GM19025 (cell line): ENCODE results near the gene TPRN.

Experiments
- ATAC-seq: cut with Tn5 transposase; IDR thresholded peaks from one replicate; pipeline ENCODE4 v1.9.1; 2021; ENCODE audit warnings: mild to moderate bottlenecking, low read depth, moderate library complexity; ENCODE audit not compliant: unreplicated experiment

TPRN gene

DNA sequence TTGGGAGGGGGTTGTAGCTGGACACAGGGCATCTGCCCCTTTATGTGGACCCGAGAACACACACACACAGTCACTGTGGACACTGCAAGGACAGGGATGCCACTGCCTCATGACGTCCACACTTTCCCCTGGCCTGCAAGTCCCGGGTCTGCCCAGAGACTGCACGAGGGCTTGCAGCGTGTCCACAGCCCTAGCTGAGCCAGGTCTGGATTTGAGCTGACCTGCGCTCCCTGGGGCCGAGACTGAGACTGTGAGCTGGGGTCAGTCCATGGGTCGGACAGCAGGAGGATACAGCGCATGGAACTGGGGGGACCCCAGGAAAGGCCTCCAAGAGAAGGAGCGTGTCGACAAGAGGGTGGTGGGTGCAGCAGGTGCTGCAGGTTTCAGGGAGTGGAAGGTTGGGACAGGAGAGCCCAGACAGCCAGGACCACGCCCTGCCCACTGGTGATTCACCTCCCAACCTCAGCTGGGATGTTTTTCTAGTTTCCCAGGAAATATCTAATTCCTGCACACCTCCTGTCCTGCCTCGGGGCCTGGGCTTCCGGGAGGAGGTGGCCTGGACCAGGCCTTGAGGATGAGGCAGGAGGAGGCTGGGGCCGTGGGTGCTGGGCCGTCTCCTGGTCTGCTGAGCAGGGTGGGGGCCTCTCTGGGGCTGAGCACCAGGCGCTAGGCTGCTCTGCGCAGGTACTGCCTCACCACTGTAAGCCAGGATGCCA is 26.0 kb upstream of the TPRN start:
- no peak for ATAC-seq

DNA sequence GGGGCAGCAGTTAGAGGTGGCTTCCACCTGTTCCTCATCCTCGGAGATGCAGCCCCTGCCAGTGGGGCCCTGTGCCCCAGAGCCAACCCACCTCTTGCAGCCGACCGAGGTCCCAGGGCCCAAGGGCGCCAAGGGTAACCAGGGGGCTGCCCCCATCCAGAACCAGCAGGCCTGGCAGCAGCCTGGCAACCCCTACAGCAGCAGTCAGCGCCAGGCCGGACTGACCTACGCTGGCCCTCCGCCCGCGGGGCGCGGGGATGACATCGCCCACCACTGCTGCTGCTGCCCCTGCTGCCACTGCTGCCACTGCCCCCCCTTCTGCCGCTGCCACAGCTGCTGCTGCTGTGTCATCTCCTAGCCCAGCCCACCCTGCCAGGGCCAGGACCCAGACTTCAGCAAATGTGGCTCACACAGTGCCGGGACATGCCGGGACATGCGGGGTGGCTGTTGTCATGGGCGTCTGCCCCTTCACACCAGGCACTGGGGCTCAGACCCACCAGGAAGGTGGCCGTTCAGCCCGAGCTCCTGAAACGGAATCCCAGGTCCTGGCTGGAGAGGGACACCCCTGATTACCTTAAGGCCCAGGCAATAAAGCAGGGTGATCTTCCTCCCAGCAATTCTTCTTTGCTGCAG is 25.3 kb upstream of the TPRN start:
- ATAC-seq = no peak

DNA sequence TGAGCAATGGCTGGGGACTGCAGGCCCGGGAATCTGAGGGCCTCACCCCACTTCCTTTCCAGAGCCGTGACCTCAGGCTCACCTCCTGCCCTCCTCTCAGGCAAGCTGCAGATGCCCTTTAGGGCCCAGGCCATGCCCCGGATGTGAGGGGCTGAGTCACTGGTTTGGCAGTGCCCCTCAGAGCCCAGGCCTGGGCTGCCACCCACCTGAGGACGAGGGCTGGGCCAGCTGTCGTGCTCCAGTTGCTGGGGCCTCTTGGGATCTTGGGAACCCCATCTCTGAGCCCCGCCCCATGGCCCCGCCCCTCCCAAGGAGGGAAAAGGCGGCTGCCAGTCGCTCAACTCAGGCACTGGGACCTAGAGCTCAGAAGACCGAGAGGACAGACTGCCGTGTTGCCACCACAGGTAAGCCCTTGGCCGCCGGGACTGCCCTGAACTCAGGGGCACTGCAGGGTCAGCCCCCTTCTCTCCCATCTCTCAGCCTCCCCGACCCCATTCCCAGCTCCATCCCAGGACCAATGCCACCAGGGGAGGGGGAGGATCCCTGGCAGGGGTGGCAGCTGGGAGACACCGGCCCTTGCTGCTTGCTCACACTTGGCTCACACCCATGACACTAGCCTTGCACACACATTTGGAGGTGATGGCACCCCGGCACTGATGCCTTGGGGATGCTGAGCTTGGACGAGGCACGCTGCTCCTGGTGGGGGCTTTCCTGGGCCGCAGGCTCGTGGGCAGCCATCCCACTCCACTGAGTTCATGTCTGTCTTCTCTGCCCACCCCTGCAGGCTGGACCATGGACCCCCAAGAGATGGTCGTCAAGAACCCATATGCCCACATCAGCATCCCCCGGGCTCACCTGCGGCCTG is 24.5 kb upstream of the TPRN start, which contains the start of gene CYSRT1:
Gene CYSRT1 (plus strand): TSS at position 345 of the 865 bp plus-strand sequence. CDS start 448 bp downstream, at position 793.
- no peak for ATAC-seq

DNA sequence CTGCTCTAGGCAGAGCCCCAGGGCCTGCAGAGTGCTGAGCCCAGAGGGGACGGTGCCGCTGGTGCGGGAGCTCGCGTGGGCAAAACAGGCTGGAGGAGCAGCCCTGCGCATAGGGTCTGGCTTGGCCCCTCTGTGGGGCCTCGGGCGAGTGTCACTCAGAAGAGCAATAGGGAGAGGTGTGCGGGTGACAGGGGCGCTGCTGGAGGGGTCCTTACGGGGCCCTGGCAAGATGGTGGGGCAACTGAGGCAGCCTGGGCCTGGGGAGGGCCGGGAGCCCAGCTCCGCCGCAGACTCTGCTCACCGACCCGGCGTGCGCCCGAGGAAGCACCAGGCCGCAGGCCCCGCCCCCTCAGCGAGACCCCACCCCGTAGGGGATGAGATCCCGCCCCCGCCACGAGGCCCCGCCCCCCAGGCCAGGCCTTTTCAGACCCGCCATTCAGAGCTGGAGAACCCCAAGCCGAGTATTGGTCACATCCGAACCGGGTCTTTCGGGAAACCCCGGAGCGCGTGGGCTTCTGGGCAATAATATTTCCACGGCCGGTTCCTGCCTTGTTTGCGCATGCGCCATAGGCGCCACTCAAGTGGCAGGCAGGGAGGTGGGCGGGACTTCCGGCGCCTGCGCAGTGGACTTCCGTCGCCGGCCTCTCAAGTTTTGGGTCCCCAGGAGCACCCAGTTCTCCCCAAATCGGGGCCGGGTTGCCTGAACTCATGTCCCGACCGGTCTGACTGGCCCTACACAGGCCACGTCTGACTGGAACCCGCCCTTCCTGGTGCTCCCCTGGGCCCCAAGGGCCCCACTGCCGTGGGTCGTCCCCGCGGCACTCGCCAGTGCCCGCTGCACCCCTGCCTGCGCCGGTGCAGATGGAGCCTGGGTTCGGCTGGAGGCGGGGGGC is 22.8 kb upstream of the TPRN start:
- ATAC-seq = peak; percentile 69

DNA sequence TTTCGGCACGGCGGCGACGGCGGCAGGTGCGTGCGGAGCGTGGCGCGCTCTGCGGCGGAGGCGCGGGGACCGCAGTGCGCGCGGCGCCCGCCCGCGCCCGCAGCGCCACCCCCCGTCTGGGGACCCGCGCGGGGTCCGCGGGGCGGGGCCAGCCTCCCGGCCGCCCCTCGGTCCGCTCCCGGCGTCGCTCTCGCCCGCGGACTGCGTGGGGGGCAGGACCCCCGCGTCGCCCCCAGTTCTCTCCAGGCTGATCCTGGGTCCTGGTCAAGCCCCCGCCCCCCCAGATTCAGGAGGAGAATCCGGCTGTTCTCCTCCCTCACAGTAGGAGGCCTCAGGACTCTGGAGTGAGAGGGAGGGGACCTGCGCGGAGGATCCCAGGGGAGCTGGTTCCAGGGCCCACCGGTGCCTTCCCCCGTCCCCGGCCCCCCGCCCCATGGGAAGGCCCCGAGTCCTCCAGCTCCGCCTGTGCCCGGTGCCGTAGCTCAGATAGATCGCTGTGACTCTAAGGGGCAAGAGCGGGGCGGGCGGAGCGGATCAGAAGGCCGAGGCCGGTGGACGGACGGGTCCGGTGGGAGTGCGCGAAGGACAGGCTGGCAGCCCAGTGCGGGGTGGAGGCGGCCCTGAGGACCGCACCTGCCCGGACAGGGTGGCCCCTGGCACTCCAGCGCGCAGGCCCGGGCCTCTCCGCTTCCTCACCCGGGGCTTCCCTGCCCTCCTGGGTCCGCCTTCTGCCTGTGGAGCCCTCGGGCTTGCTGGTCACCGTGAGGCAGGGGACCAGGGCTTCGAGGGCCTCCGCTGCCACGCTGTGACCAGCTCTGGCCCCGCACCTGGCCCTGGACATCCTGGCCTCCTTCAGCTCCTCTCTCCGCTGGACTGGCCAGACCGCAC is 21.9 kb upstream of the TPRN start, which contains the start of gene RNF208:
Gene RNF208 (minus strand): TSS at position 51 of the 888 bp plus-strand sequence. CDS start 1,028 bp downstream, outside the sequence.
- no peak for ATAC-seq

DNA sequence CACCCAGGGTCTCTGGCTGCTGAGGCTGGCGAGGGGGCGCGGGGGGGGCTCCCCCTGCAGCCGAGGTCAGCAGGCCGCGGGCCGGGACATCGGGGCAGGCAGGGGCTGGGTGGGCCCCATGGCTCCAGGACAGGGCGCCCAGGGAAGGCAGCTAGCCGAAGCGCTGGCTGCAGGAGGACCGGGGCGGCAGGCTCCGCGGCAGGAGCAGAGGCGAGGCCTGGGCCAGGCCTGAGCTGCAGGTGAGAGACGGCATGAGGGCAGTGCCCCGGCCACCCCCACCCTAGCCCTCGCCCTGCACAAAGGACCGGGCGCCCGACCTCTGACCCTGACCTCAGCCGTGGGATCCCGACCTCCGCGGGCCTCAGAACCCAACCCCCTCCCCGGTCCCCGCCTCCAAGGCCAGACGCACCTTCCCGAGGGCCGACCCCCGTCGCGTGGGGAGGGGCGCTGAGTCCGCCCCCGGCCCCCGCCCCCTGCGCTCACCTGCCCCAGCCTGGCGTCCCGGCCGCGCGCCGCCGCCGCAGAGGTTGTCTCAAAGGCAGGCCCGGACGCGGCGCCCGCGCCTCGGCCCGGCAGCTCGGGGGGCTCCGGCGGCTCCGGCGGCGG is 21.1 kb upstream of the TPRN start:
- ATAC-seq = no peak

DNA sequence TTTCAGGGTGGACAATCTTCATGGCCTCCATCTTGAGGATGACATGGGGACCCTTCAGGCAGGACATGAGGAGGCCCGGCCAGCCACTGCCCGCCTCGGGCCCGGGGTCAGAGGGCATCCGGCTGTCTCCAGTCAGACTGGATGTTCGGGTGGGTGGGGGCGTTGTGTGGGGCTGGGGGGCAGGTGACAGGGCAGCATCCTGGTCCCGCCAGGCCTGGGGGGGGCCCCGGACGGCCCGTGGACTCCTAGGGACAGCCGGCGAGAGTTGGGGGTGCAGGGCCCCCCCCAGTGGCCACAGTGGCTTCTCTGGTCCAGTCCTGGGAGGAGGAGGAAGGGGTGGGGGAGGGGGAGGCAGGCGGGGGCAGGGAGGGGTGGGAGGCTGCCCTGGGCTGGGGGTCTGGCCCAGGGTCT is 20.6 kb upstream of the TPRN start:
- ATAC-seq = no peak

DNA sequence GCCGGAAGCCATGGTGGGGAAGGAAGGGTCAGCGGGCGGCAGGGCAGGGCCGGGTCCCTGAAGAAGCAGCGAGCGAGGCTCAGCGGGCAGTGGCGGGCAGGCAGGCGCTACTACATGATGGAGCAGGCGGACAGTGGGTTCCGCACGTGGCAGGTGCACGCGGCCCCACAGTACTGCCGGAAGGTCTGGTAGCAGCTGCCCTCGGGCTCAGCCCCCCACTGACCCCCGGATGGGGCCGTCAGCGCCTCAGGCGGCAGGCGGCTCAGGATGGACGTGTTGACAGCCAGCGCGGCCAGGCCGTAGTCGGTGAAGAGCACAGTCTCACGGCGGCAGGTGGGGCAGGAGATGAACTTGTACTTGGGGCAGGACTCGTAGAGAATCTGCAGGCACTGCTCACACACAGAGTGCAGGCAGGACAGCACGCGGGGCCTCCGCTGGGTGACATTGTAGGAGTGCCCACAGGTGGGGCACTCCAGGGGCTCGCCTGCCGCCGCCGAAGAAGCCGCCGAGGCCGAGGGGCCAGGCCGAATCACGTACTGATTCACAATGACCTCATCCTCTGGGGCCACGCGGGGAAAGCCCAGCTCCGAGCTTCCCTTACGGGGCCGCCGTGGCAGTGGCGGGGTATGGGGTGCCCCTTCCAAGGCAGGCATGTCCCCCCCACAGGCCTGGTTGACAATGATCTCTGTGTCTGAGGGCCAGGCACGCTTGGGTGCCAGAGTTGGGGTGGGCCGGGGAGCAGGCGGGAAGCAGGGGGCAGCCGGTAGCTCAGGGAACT is 20.0 kb upstream of the TPRN start:
- no peak for ATAC-seq

DNA sequence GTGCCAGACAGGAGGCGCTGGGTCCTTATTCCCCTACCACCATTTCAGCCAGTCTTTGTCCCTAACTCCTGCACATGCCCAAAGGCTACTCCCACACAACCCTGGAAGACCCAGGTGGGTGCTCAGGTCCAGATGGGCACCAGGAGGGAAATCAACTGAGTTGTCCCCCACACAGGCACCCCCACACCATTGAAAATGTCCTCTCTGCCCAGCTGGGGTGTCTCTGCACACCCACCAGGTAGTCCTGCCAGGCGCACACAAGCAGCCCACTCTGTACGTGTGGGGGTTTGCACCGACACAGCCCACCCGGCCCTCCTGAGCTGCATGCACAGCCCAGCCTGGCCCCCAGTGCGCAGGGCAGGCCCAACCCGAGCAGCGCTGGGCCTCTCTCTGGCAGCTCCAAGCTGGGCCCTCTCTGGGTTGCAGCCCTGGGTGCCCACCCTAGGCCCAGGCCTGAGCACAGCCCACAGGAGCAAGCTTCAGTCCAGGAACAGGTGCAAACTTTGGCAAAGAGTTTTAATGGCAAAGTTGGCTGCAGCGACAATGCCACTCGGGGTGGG is 19.3 kb upstream of the TPRN start:
- ATAC-seq = no peak

DNA sequence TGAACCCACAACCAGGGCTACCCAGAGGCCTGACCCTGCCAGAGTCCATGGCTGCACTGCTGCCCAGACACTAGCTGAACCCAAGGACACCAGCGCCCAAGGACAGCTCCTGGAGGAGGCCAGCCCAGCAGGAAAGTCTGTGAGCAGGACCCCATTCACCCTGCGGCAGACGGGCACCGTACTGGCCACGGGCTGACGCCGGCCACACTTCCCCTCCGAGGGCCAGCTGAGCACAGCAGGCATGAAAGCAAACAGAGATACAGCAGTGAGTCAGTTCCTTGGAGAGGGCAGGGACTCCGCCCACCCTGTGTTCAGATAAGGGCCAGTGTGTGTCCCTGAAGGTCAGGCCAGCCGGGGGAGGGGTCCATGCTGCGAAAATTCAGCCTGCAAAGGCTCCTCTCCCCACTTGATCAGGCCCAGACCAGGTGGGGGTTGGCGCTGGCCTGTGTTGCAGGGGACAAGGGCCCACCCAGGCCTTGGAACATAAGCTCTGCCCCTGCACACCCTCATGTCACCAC is 18.3 kb upstream of the TPRN start:
- ATAC-seq = no peak

DNA sequence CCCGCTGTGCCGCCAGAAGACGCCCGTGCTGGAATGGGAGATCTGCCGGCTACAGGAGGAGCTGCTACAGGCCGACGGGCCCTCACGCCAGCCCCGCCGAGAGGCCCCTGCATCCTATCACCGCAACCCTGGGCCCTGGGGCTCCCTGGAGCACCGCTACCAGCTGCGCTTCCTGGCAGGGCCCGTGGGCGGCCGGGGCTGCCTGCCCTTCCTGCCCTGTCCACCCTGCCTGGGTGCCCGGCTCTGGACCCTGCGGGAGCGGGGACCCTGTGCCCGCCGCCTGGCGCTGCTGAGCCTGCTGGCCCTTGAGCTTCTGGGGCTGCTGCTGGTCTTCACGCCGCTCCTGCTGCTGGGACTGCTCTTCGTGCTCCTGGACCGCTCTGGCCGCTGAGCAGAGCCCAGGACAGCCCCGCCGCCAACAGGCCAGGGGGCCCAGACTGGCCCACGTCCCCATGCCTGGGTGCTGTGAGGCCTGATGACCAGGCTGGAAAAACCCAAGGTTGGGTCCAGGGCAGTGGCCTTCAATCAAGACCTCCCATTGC is 17.7 kb upstream of the TPRN start:
- ATAC-seq = no peak

DNA sequence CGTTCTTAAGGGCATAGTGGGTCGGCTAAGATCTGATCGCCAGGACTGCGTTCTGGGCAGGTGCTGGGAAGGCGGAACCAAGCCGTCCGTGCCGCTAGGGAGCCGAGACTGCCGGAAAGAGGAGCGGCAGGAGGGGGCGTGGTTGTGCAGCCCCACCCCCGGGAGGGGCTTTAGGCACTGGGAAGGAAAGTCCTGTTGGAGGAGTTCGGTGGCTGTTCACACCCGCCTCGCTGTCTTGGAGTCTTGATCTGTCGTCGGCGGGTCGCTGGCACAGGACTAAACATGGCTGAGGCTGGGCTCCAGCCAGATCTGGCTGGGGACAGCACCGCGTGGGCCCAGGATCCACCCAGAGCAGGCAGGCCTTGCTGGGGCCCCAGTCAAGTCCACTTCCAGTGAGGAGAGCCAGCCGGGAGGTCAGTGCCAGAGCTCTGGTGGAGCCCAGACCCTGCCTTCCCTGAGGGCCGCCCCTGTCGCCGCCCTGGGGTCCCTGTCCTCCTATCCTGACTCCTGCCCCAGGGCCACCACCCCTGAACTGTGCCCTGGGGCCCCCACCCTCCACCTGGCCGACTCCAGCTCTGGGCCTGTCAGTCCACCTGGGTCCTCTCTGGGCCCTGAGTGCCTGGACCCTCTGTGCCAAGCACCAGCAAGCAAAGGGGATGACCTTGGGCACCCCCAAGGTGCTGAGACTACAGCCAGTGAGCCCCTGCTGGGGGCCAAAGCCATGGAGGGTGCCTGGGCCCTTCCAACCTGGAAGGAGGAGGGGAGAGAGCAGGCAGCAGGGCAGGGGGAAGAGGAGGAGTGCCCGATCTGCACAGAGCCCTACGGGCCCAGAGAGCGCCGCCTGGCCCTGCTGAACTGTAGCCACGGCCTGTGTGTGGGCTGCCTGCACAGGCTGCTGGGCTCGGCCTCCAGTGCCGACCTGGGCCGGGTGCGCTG is 17.0 kb upstream of the TPRN start:
- no peak for ATAC-seq

DNA sequence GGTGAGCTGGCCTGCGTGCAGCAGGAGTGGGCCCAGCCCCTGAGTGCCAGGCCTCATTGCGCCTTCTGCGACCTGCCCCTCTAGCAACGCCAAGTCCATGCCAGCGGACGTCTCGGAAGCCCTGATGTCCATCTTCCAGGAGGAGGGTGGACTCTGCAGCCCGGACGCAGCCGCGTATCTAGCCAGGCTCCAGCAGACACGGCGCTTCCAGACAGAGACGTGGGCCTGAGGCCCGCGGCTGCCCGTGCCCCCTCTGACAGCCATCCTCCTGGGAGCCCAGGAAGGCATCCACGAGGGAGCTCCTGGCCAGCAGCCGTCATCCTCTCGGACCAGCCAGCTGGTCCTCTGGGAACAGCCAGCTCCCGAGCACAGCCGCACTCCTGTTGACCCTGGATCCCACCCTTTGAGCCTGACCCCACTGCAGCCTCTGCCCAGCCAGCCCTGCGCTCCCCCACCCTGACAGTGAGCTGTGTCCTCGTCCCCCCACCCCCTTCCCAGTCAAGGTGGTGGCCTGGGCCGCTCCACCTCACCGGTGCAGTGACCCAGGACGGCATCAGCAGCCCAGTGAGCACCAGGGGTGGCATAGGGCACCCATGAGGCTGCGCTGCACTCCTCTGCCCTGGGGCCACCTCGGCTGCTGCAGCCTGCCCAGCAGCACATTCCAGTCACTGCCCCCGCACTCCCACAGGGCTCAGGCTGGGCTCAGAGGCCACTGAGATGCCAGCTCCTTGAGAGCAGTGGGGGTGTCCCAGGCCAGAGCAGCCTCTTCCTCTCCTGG is 15.8 kb upstream of the TPRN start:
- no peak for ATAC-seq

DNA sequence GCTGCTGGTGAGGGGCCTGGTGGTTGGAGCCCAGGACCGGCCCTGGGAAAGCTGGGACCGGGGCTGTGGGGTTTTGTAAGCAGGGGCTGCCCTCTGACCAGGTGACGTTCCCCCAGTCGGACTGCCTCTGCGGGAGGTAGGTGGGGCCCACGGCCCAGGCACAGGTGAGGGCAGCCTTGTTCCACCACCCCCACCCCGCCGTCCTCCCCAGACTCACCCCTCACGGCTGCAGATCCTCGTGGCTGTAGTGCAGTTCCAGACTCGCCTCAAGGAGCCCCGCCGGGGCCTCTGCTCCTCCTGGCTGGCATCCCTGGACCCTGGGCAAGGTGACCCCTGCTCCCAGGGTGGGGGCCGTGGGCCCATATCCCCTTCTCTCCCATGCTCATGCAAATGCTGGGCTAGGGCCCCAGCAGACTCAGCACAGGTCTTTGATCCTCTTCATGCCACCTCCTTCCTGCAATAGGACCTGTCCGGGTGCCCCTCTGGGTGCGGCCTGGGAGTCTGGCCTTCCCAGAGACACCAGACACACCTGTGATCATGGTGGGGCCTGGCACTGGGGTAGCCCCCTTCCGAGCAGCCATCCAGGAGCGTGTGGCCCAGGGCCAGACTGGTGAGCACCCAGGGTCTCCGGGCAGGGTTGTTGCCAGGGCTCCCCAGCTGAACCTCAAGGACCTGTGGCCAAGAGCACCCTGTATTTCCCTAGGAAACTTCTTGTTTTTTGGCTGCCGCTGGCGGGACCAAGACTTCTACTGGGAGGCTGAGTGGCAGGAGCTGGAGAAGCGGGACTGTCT is 14.8 kb upstream of the TPRN start:
- ATAC-seq = no peak

DNA sequence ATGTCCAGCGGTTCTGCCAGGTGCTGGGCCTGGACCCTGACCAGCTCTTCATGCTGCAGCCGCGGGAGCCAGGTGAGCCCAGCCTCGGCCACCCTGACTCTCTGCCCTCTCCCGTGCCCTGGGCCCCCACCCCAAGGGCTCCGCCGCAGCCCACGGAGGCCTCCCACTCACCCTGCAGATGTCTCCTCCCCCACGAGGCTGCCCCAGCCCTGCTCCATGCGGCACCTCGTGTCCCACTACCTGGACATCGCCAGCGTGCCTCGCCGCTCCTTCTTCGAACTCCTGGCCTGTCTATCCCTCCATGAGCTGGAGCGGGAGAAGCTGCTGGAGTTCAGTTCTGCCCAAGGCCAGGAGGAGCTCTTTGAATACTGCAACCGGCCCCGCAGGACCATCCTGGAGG is 14.1 kb upstream of the TPRN start:
- ATAC-seq = no peak
